ENCODE results near the gene SUGCT.

The SUGCT gene

GRCh38 chr7:40760987-40761386 lies 626.2 kb downstream of the SUGCT start:
- H3K4me2 ChIP-seq (ENCODE audit: low read length), result no peak overlapping the region
- H3K4me1 ChIP-seq (ENCODE audit: control insufficient read depth in 1 of 2, insufficient read depth in 2 of 2, low read length in 2 of 2), result no peaks in the 10 kb centered on the region
- no peak overlapping the region for H2AK5ac ChIP-seq (ENCODE audit: low read length)
- no peak overlapping the region for H3K4ac ChIP-seq (ENCODE audit: low read depth, low read length)
- no peak overlapping the region for H3K27ac ChIP-seq (ENCODE audit: low read depth, low read length)
- H3K18ac ChIP-seq (ENCODE audit: low read length), result no peak overlapping the region
- H2BK12ac ChIP-seq (ENCODE audit: low read length), result peak overlapping the region; percentile 65
- H2BK120ac ChIP-seq (ENCODE audit: insufficient read depth, low read length, poor library complexity), result no peak overlapping the region
- no peaks in the 10 kb centered on the region for H3K79me2 ChIP-seq (ENCODE audit: control insufficient read depth, insufficient read depth, low read length, poor library complexity)
- no peaks in the 10 kb centered on the region for H3K9me3 ChIP-seq (ENCODE audit: insufficient read depth, low read depth, low read length)
- peak overlapping the region; percentile 35 for H4K91ac ChIP-seq (ENCODE audit: low read depth, low read length)
- WGBS (ENCODE audit: extremely low coverage, insufficient coverage, insufficient read length), result 100% methylated on average over 1 of the region's 4 CpGs
- no peak overlapping the region for H4K12ac ChIP-seq (ENCODE audit: low read depth, low read length)
- no peak overlapping the region for H2AFZ ChIP-seq (ENCODE audit: insufficient read depth, low read length, poor library complexity)
- H3K9ac ChIP-seq (ENCODE audit: low read length), result no peak overlapping the region
- H2BK5ac ChIP-seq (ENCODE audit: low read depth, low read length, poor library complexity), result no peak overlapping the region
- peaks cover 2% of the 10 kb centered on the region for H3K79me1 ChIP-seq (ENCODE audit: low read length)
- no peak overlapping the region for H4K8ac ChIP-seq (ENCODE audit: low read depth, low read length)
- H3K4me3 ChIP-seq (ENCODE audit: low read depth, low read length), result no peak overlapping the region
- H3K14ac ChIP-seq (ENCODE audit: low read length), result no peak overlapping the region
- no peaks in the 10 kb centered on the region for H3K36me3 ChIP-seq (ENCODE audit: control insufficient read depth in 1 of 2, insufficient read depth in 2 of 2, low read length in 2 of 2)
- no peak overlapping the region for H3K23ac ChIP-seq (ENCODE audit: low read length)
- no peaks in the 10 kb centered on the region for H3K27me3 ChIP-seq (ENCODE audit: insufficient read depth, low read length)
- DNase-seq, result no peak

GRCh38 chr7:40761762-40762560 lies 627.2 kb downstream of the SUGCT start:
- Histone ChIP-seq H3K79me1 (ENCODE audit: low read length) (peaks cover 2% of the 10 kb centered on the region), H3K4me3 (ENCODE audit: low read depth, low read length) (no peak overlapping the region), H2BK5ac (ENCODE audit: low read depth, low read length, poor library complexity) (no peak overlapping the region), H3K9me3 (ENCODE audit: insufficient read depth, low read depth, low read length) (no peaks in the 10 kb centered on the region), H3K9ac (ENCODE audit: low read length) (no peak overlapping the region), H2AK5ac (ENCODE audit: low read length) (no peak overlapping the region), H3K36me3 (ENCODE audit: control insufficient read depth in 1 of 2, insufficient read depth in 2 of 2, low read length in 2 of 2) (no peaks in the 10 kb centered on the region), H3K27ac (ENCODE audit: low read depth, low read length) (no peak overlapping the region), H2AFZ (ENCODE audit: insufficient read depth, low read length, poor library complexity) (no peak overlapping the region), H3K27me3 (ENCODE audit: insufficient read depth, low read length) (no peaks in the 10 kb centered on the region), H3K14ac (ENCODE audit: low read length) (no peak overlapping the region), H2BK120ac (ENCODE audit: insufficient read depth, low read length, poor library complexity) (no peak overlapping the region), H2BK12ac (ENCODE audit: low read length) (no peak overlapping the region), H3K23ac (ENCODE audit: low read length) (no peak overlapping the region), H3K79me2 (ENCODE audit: control insufficient read depth, insufficient read depth, low read length, poor library complexity) (no peaks in the 10 kb centered on the region), H3K4me2 (ENCODE audit: low read length) (no peak overlapping the region), H3K18ac (ENCODE audit: low read length) (no peak overlapping the region), H4K12ac (ENCODE audit: low read depth, low read length) (no peak overlapping the region), H3K4ac (ENCODE audit: low read depth, low read length) (no peak overlapping the region), H4K8ac (ENCODE audit: low read depth, low read length) (no peak overlapping the region), H4K91ac (ENCODE audit: low read depth, low read length) (no peak overlapping the region), H3K4me1 (ENCODE audit: control insufficient read depth in 1 of 2, insufficient read depth in 2 of 2, low read length in 2 of 2) (no peaks in the 10 kb centered on the region)
- DNase-seq, result no peak
- no CpG with 5 or more reads among the region's 14 CpGs for WGBS (ENCODE audit: extremely low coverage, insufficient coverage, insufficient read length)

- no peak overlapping the region for H3K4me3 ChIP-seq (ENCODE audit: low read depth, low read length)
Measured at GRCh38 chr7:40763319-40764287, 628.8 kb downstream of the SUGCT start.

GRCh38 chr7:40765639-40766038 lies 630.8 kb downstream of the SUGCT start:
- H3K23ac ChIP-seq (ENCODE audit: low read length), result no peak overlapping the region
- no peaks in the 10 kb centered on the region for H3K27me3 ChIP-seq (ENCODE audit: insufficient read depth, low read length)
- H3K4me1 ChIP-seq (ENCODE audit: control insufficient read depth in 1 of 2, insufficient read depth in 2 of 2, low read length in 2 of 2), result no peaks in the 10 kb centered on the region
- H2BK120ac ChIP-seq (ENCODE audit: insufficient read depth, low read length, poor library complexity), result no peak overlapping the region
- WGBS (ENCODE audit: extremely low coverage, insufficient coverage, insufficient read length), result no CpG with 5 or more reads among the region's 3 CpGs
- H3K4ac ChIP-seq (ENCODE audit: low read depth, low read length), result no peak overlapping the region
- no peak overlapping the region for H3K9ac ChIP-seq (ENCODE audit: low read length)
- no peak overlapping the region for H3K4me2 ChIP-seq (ENCODE audit: low read length)
- H3K9me3 ChIP-seq (ENCODE audit: insufficient read depth, low read depth, low read length), result no peaks in the 10 kb centered on the region
- H3K14ac ChIP-seq (ENCODE audit: low read length), result no peak overlapping the region
- DNase-seq, result no peak
- no peaks in the 10 kb centered on the region for H3K79me2 ChIP-seq (ENCODE audit: control insufficient read depth, insufficient read depth, low read length, poor library complexity)
- H4K8ac ChIP-seq (ENCODE audit: low read depth, low read length), result no peak overlapping the region
- no peak overlapping the region for H3K18ac ChIP-seq (ENCODE audit: low read length)
- no peak overlapping the region for H2AFZ ChIP-seq (ENCODE audit: insufficient read depth, low read length, poor library complexity)
- H3K36me3 ChIP-seq (ENCODE audit: control insufficient read depth in 1 of 2, insufficient read depth in 2 of 2, low read length in 2 of 2), result no peaks in the 10 kb centered on the region
- no peak overlapping the region for H2BK12ac ChIP-seq (ENCODE audit: low read length)
- H4K91ac ChIP-seq (ENCODE audit: low read depth, low read length), result no peak overlapping the region
- H2AK5ac ChIP-seq (ENCODE audit: low read length), result no peak overlapping the region
- H3K4me3 ChIP-seq (ENCODE audit: low read depth, low read length), result no peak overlapping the region
- no peak overlapping the region for H4K12ac ChIP-seq (ENCODE audit: low read depth, low read length)
- H3K79me1 ChIP-seq (ENCODE audit: low read length), result peaks cover 2% of the 10 kb centered on the region
- H2BK5ac ChIP-seq (ENCODE audit: low read depth, low read length, poor library complexity), result no peak overlapping the region
- H3K27ac ChIP-seq (ENCODE audit: low read depth, low read length), result no peak overlapping the region

More at GRCh38 chr7:40763319-40764287, 628.8 kb downstream of the SUGCT start:
- no peak overlapping the region for H3K14ac ChIP-seq (ENCODE audit: low read length)
- WGBS (ENCODE audit: extremely low coverage, insufficient coverage, insufficient read length), result no CpG with 5 or more reads among the region's 9 CpGs
- H4K91ac ChIP-seq (ENCODE audit: low read depth, low read length), result peak overlapping the region; percentile 64
- H2AK5ac ChIP-seq (ENCODE audit: low read length), result no peak overlapping the region
- H2AFZ ChIP-seq (ENCODE audit: insufficient read depth, low read length, poor library complexity), result no peak overlapping the region
- no peaks in the 10 kb centered on the region for H3K79me2 ChIP-seq (ENCODE audit: control insufficient read depth, insufficient read depth, low read length, poor library complexity)
- no peaks in the 10 kb centered on the region for H3K4me1 ChIP-seq (ENCODE audit: control insufficient read depth in 1 of 2, insufficient read depth in 2 of 2, low read length in 2 of 2)
- H3K4ac ChIP-seq (ENCODE audit: low read depth, low read length), result no peak overlapping the region
- peak in 1 of 2 donors; percentile 31 for DNase-seq
- no peak overlapping the region for H2BK120ac ChIP-seq (ENCODE audit: insufficient read depth, low read length, poor library complexity)
- H3K27me3 ChIP-seq (ENCODE audit: insufficient read depth, low read length), result no peaks in the 10 kb centered on the region
- H3K27ac ChIP-seq (ENCODE audit: low read depth, low read length), result no peak overlapping the region
- no peak overlapping the region for H4K12ac ChIP-seq (ENCODE audit: low read depth, low read length)
- peaks cover 2% of the 10 kb centered on the region for H3K79me1 ChIP-seq (ENCODE audit: low read length)
- H3K18ac ChIP-seq (ENCODE audit: low read length), result no peak overlapping the region
- H3K23ac ChIP-seq (ENCODE audit: low read length), result no peak overlapping the region
- H4K8ac ChIP-seq (ENCODE audit: low read depth, low read length), result no peak overlapping the region
- no peak overlapping the region for H2BK5ac ChIP-seq (ENCODE audit: low read depth, low read length, poor library complexity)
- H2BK12ac ChIP-seq (ENCODE audit: low read length), result peak overlapping the region; percentile 81
- H3K36me3 ChIP-seq (ENCODE audit: control insufficient read depth in 1 of 2, insufficient read depth in 2 of 2, low read length in 2 of 2), result no peaks in the 10 kb centered on the region
- no peak overlapping the region for H3K9ac ChIP-seq (ENCODE audit: low read length)
- no peaks in the 10 kb centered on the region for H3K9me3 ChIP-seq (ENCODE audit: insufficient read depth, low read depth, low read length)
- no peak overlapping the region for H3K4me2 ChIP-seq (ENCODE audit: low read length)

All from trophoblast cell (in vitro differentiated cells and primary cell).